Suprapubic skin (tissue), 3 donors: ENCODE results near the gene MEX3D.

ENCODE experiments used
- CTCF ChIP-seq, 2 donors: fragments of 200-600 bp in 1 of 2; fragments of 450-650 bp in 1 of 2; sonication (generic) in 1 of 2; IDR thresholded peaks; one replicate each; pipeline ENCODE4 v1.5.1; 2016 to 2019; ENCODE audit warnings: antibody characterized with exemption in 2 of 2, mild to moderate bottlenecking in 1 of 2, moderate library complexity in 1 of 2
- EP300 ChIP-seq: sonication (generic); formaldehyde crosslinking; IDR thresholded peaks from one replicate; pipeline ENCODE4 v1.6.1; 2017; ENCODE audit warnings: antibody characterized with exemption
- POLR2A ChIP-seq, 2 donors: fragments of 450-650 bp; IDR thresholded peaks; one replicate each; pipeline ENCODE4 v1.6.1; 2017; ENCODE audit warnings: antibody characterized with exemption in 2 of 2, mild to moderate bottlenecking in 2 of 2, moderate library complexity in 2 of 2

DNA sequence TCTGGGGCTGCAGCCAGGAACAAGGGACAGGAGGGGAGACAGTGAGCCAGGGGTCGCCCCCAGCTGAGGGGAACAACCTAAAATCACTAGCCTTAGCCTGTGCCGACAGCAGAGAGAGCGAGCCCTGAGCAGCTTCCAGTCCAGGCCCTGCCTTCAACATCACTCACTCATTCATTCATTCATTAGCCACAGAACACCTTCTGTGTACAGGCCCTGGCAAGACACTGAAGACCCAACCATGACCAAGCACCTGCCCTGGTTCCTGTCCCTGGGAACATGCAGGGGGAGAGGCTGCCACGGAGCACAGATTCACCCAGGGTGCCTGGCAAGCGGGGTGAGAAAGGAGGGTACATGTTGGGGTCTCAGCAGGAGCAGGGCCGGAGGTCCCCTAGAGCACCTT lies 4.9 kb downstream of the MEX3D start:
- TF ChIP-seq CTCF (IDR thresholded peaks at IDR 0.05) (no peak), POLR2A (IDR thresholded peaks at IDR 0.05) (no peak), EP300 (no peak)
